HCT116 (cell line): ENCODE results near the gene SAMD4A.

Experiments
- CEBPB ChIP-seq: IDR thresholded peaks from 2 replicates; pipeline ENCODE4 v1.6.1; 2012; ENCODE audit warnings: low read depth
- EGR1 ChIP-seq: IDR thresholded peaks from 2 replicates; pipeline ENCODE4 v1.6.1; 2012; ENCODE audit warnings: low read depth
- EZH2 ChIP-seq: fragments of 200-600 bp; sonication (generic); IDR thresholded peaks from 2 replicates; pipeline ENCODE4 v1.6.1; 2017; ENCODE audit warnings: antibody characterized with exemption, mixed run types
- EZH2phosphoT487 ChIP-seq: fragments of 200-600 bp; IDR thresholded peaks from 2 replicates; pipeline ENCODE4 v1.6.1; 2018; ENCODE audit warnings: antibody characterized with exemption, borderline replicate concordance
- FOSL1 ChIP-seq: IDR thresholded peaks from 2 replicates; pipeline ENCODE4 v1.6.1; 2012; ENCODE audit warnings: low read depth
- POLR2A ChIP-seq: IDR thresholded peaks from 2 replicates; pipeline ENCODE4 v1.7.0; 2011; ENCODE audit warnings: borderline replicate concordance; ENCODE audit not compliant: insufficient read depth, insufficient read length; ENCODE audit errors: extremely low read depth
- RAD21 ChIP-seq: IDR thresholded peaks from 2 replicates; pipeline ENCODE4 v1.6.1; 2012; ENCODE audit warnings: low read depth, mild to moderate bottlenecking
- TF ChIP-seq, protein P1 (sequence below), 3 experiments: fragments of 200-600 bp in 1 of 3; sonication (generic) in 1 of 3; IDR thresholded peaks in 2 of 3; conservative IDR thresholded peaks in 1 of 3; 2 replicates each; pipeline ENCODE4 v1.5.1; 2012 to 2017; ENCODE audit warnings: low read depth in 2 of 3, low read length in 2 of 3, antibody characterized with exemption in 1 of 3, borderline replicate concordance in 1 of 3, control low read depth in 1 of 3, mild to moderate bottlenecking in 1 of 3, mixed read lengths in 1 of 3, mixed run types in 1 of 3, moderate library complexity in 1 of 3; ENCODE audit not compliant: insufficient read depth in 1 of 3
- TF ChIP-seq, protein P2 (sequence below): IDR thresholded peaks from 2 replicates; pipeline ENCODE4 v1.6.1; 2012; ENCODE audit warnings: low read depth

DNA sequence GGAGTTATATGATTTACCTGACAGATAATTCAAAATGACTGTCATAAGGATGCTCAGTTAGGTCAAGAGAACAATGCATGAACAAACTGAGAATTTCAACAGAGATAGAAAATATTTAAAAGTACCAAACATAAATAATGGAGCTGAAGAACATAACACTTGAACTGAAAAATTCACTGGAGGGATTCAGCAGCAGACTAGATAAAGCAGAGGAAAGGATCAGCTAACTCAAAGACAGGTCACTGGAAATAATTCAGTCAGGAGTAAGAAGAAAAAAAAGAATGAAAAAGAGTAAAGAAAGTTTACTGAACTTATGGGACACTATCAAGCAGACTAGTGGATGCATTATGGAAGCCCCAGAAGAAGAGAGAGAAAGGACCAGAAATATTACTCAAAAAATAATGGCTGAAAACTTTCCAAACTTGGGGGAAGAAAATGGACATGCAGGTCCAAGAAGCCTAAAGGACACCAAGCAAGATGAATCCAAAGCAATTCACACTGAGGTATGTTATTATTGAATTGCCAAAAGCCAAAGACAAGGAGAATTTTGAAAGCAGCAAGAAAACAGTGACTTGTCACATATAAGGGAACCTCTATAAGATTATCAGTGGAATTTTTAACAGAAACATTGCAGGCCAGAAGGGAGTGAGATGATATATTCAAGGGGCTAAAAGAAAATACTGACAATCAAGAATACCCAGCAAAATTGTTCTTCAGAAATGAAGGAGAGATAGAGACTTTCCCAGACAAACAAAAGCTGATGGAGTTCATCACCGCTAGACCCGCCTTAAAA is 257.0 kb downstream of the SAMD4A start:
- TF ChIP-seq, protein P1, sequence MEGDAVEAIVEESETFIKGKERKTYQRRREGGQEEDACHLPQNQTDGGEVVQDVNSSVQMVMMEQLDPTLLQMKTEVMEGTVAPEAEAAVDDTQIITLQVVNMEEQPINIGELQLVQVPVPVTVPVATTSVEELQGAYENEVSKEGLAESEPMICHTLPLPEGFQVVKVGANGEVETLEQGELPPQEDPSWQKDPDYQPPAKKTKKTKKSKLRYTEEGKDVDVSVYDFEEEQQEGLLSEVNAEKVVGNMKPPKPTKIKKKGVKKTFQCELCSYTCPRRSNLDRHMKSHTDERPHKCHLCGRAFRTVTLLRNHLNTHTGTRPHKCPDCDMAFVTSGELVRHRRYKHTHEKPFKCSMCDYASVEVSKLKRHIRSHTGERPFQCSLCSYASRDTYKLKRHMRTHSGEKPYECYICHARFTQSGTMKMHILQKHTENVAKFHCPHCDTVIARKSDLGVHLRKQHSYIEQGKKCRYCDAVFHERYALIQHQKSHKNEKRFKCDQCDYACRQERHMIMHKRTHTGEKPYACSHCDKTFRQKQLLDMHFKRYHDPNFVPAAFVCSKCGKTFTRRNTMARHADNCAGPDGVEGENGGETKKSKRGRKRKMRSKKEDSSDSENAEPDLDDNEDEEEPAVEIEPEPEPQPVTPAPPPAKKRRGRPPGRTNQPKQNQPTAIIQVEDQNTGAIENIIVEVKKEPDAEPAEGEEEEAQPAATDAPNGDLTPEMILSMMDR (IDR thresholded peaks at IDR 0.05 in 2 of 3, conservative IDR thresholded peaks at IDR 0.05 in 1 of 3; ENCODE audit: borderline replicate concordance in 1 of 3, insufficient read depth in 1 of 3, low read depth in 2 of 3, low read length in 2 of 3) = no peak
- no peak for TF ChIP-seq POLR2A
- TF ChIP-seq, protein P2, sequence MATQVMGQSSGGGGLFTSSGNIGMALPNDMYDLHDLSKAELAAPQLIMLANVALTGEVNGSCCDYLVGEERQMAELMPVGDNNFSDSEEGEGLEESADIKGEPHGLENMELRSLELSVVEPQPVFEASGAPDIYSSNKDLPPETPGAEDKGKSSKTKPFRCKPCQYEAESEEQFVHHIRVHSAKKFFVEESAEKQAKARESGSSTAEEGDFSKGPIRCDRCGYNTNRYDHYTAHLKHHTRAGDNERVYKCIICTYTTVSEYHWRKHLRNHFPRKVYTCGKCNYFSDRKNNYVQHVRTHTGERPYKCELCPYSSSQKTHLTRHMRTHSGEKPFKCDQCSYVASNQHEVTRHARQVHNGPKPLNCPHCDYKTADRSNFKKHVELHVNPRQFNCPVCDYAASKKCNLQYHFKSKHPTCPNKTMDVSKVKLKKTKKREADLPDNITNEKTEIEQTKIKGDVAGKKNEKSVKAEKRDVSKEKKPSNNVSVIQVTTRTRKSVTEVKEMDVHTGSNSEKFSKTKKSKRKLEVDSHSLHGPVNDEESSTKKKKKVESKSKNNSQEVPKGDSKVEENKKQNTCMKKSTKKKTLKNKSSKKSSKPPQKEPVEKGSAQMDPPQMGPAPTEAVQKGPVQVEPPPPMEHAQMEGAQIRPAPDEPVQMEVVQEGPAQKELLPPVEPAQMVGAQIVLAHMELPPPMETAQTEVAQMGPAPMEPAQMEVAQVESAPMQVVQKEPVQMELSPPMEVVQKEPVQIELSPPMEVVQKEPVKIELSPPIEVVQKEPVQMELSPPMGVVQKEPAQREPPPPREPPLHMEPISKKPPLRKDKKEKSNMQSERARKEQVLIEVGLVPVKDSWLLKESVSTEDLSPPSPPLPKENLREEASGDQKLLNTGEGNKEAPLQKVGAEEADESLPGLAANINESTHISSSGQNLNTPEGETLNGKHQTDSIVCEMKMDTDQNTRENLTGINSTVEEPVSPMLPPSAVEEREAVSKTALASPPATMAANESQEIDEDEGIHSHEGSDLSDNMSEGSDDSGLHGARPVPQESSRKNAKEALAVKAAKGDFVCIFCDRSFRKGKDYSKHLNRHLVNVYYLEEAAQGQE = no peak
- no peak for TF ChIP-seq CEBPB
- TF ChIP-seq FOSL1 = no peak
- no peak for TF ChIP-seq EZH2
- TF ChIP-seq EZH2phosphoT487 = no peak
- no peak for TF ChIP-seq RAD21
- TF ChIP-seq EGR1 = no peak
